ENCODE data around the gene TUFT1.
A peak's percentile ranks its signal among the peaks of the same experiment; 100 is the strongest.

The TUFT1 gene

DNA sequence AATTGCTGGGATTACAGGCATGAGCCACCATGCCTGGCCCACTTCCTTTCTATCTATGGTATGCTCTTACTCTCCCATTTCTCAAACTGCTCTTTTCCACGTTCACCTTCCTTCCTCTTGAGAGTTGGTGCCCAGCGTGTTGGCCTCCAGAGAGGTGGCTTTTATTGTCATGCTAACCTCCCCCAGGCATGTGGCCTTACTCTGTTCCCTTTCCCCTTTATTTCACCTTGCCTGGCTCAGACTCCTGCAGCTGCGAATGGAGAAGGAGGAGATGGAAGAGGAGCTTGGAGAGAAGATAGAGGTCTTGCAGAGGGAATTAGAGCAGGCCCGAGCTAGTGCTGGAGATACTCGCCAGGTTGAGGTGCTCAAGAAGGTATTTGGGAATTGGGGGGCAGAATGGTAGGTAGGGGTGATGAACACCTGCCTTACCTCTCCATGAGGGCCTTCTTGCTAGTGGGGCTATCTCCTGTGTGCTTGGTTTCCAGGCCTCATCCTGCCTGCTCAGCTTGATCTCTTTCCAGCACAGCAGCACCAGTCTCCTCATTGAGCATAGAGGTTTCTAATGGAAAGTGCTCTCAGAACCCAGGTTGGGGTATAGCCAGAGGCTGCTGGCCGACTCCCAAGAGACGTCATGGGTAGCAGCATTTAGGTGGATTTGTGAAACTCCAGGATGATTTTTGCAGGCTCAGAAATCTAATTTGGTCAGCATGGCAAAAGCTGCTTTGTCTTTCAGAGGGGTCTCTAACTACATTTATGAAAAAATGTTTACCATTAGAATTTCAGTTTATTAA is 13.2 kb upstream of the TUFT1 start:
- no peak for FAIRE-seq
- no peak for DNase-seq (ENCODE audit: insufficient read length)
- TF ChIP-seq POLR2A (IDR thresholded peaks at IDR 0.05; ENCODE audit: low read depth, low read length): no peak
- TF ChIP-seq POLR2AphosphoS5 (IDR thresholded peaks at IDR 0.05; ENCODE audit: low read depth, low read length): no peak
- TF ChIP-seq TAF1 (IDR thresholded peaks at IDR 0.05; ENCODE audit: borderline replicate concordance, low read depth, low read length): no peak

DNA sequence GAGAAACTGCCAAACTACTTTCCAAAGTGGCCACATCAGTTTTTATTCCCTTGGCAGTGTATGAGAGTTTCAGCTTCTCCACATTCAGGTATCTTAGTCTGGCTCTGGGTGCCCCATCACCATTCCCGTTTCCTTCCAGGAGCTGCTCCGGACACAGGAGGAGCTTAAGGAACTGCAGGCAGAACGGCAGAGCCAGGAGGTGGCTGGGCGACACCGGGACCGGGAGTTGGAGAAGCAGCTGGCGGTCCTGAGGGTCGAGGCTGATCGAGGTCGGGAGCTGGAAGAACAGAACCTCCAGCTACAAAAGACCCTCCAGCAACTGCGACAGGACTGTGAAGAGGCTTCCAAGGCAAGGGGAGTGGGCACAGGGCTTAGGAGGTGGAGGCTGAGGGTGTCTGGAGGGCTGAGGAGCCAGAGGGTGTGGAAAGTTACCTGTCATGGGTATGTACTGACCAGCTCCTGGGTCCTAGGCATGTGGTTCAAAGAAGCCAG is 10.9 kb upstream of the TUFT1 start:
- FAIRE-seq: no peak
- DNase-seq (ENCODE audit: insufficient read length): no peak
- no peak for TF ChIP-seq POLR2AphosphoS5 (IDR thresholded peaks at IDR 0.05; ENCODE audit: low read depth, low read length)
- no peak for TF ChIP-seq POLR2A (IDR thresholded peaks at IDR 0.05; ENCODE audit: low read depth, low read length)
- TF ChIP-seq TAF1 (IDR thresholded peaks at IDR 0.05; ENCODE audit: borderline replicate concordance, low read depth, low read length): no peak

- FAIRE-seq (no peak), DNase-seq (ENCODE audit: insufficient read length) (no peak)
- TF ChIP-seq POLR2AphosphoS5 (IDR thresholded peaks at IDR 0.05; ENCODE audit: low read depth, low read length) (no peak), POLR2A (IDR thresholded peaks at IDR 0.05; ENCODE audit: low read depth, low read length) (no peak), TAF1 (IDR thresholded peaks at IDR 0.05; ENCODE audit: borderline replicate concordance, low read depth, low read length) (no peak)
These were observed 10.3 kb upstream of the TUFT1 start for GRCh38 chr1:151529781-151530180.

- TF ChIP-seq POLR2AphosphoS5 (IDR thresholded peaks at IDR 0.05; ENCODE audit: low read depth, low read length) (no peak), TAF1 (IDR thresholded peaks at IDR 0.05; ENCODE audit: borderline replicate concordance, low read depth, low read length) (no peak)
- DNase-seq (ENCODE audit: insufficient read length): no peak
These were observed 9.6 kb upstream of the TUFT1 start for GRCh38 chr1:151530461-151530860.

DNA sequence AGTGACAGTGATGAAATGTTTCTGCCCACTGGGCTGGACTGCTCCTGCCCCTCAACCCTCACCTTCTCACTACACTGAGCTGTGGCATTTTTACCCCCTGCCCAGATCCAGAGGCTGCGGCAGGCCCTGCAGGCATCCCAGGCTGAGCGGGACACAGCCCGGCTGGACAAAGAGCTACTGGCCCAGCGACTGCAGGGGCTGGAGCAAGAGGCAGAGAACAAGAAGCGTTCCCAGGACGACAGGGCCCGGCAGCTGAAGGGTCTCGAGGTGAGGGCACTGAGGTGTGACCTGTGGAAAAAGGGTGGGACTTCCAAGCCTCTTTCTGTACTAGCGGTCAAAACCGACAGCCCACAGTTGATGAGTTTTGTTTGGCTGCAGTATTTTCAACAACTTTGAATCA is 6.2 kb upstream of the TUFT1 start:
- TF ChIP-seq TAF1 (IDR thresholded peaks at IDR 0.05; ENCODE audit: borderline replicate concordance, low read depth, low read length): no peak
- no peak for TF ChIP-seq POLR2A (IDR thresholded peaks at IDR 0.05; ENCODE audit: low read depth, low read length)
- no peak for TF ChIP-seq POLR2AphosphoS5 (IDR thresholded peaks at IDR 0.05; ENCODE audit: low read depth, low read length)
- DNase-seq (ENCODE audit: insufficient read length) (no peak), FAIRE-seq (no peak)

More at GRCh38 chr1:151530461-151530860, 9.6 kb upstream of the TUFT1 start:
- no peak for FAIRE-seq

- peak; percentile 56 for DNase-seq (ENCODE audit: insufficient read length)
- peak; percentile 85 for FAIRE-seq
These were observed 5.3 kb upstream of the TUFT1 start for GRCh38 chr1:151534662-151535278.

GRCh38 chr1:151535326-151536271 is 4.5 kb upstream of the TUFT1 start:
- DNase-seq (ENCODE audit: insufficient read length) (no peak), FAIRE-seq (no peak)
- TF ChIP-seq POLR2AphosphoS5 (IDR thresholded peaks at IDR 0.05; ENCODE audit: low read depth, low read length): no peak
- TF ChIP-seq POLR2A (IDR thresholded peaks at IDR 0.05; ENCODE audit: low read depth, low read length): no peak
- TF ChIP-seq TAF1 (IDR thresholded peaks at IDR 0.05; ENCODE audit: borderline replicate concordance, low read depth, low read length): no peak

More at GRCh38 chr1:151534662-151535278, 5.3 kb upstream of the TUFT1 start:
- TF ChIP-seq TAF1 (IDR thresholded peaks at IDR 0.05; ENCODE audit: borderline replicate concordance, low read depth, low read length) (no peak), POLR2A (IDR thresholded peaks at IDR 0.05; ENCODE audit: low read depth, low read length) (no peak), POLR2AphosphoS5 (IDR thresholded peaks at IDR 0.05; ENCODE audit: low read depth, low read length) (no peak)

DNA sequence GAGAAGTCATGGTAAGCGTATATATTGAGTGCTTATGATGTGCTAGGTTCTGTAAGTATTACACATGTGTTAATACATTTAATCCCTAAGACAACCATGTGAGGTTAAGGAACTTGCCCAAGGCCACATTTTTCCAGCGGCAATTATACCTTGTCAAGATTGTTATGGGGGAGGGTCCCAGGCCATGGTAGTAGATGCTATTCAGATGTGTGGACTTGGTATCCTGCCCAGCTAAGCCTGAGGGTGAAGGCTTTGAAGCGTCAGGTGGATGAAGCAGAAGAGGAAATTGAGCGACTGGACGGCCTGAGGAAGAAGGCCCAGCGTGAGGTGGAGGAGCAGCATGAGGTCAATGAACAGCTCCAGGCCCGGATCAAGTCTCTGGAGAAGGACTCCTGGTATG is 3.6 kb upstream of the TUFT1 start:
- DNase-seq (ENCODE audit: insufficient read length) (no peak), FAIRE-seq (no peak)
- TF ChIP-seq POLR2AphosphoS5 (IDR thresholded peaks at IDR 0.05; ENCODE audit: low read depth, low read length) (no peak), POLR2A (IDR thresholded peaks at IDR 0.05; ENCODE audit: low read depth, low read length) (no peak), TAF1 (IDR thresholded peaks at IDR 0.05; ENCODE audit: borderline replicate concordance, low read depth, low read length) (no peak)

DNA sequence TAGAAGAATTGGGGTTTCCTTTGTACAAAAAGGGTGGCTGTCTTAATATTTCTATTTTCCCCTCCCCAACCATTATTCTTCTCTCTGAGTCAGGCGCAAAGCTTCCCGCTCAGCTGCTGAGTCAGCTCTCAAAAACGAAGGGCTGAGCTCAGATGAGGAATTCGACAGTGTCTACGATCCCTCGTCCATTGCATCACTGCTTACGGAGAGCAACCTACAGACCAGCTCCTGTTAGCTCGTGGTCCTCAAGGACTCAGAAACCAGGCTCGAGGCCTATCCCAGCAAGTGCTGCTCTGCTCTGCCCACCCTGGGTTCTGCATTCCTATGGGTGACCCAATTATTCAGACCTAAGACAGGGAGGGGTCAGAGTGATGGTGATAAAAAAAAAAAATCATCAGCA is 3.0 kb upstream of the TUFT1 start:
- no peak for TF ChIP-seq POLR2A (IDR thresholded peaks at IDR 0.05; ENCODE audit: low read depth, low read length)
- no peak for TF ChIP-seq POLR2AphosphoS5 (IDR thresholded peaks at IDR 0.05; ENCODE audit: low read depth, low read length)
- no peak for TF ChIP-seq TAF1 (IDR thresholded peaks at IDR 0.05; ENCODE audit: borderline replicate concordance, low read depth, low read length)
- DNase-seq (ENCODE audit: insufficient read length) (no peak), FAIRE-seq (no peak)

GRCh38 chr1:151539321-151540020 is 638 bp upstream of the TUFT1 start:
- TF ChIP-seq POLR2A (IDR thresholded peaks at IDR 0.05; ENCODE audit: low read depth, low read length) (no peak), POLR2AphosphoS5 (IDR thresholded peaks at IDR 0.05; ENCODE audit: low read depth, low read length) (no peak), TAF1 (IDR thresholded peaks at IDR 0.05; ENCODE audit: borderline replicate concordance, low read depth, low read length) (no peak)
- DNase-seq (ENCODE audit: insufficient read length) (no peak), FAIRE-seq (peak; percentile 14)

Measured in GM12892 (cell line).